A172 (cell line): ENCODE measurements around the gene ACBD6. TPM values are rescaled to one million over a fixed set of nuclear protein-coding genes. Genes with fewer than 3 reads are reported as not detected.
"Not testable (repeated sequence)": the region's sequence is repeated elsewhere in the genome, so short reads cannot be mapped to it uniquely, and the experiment has no call there.

Source experiments
- DNase-seq: peaks from one replicate; pipeline ENCODE4 v3.0.0-alpha.2; 2015; ENCODE audit warnings: low spot score
- total RNA-seq: library from RNA; depleted of rRNA; stranded (reverse); fragments of >200 nt; shearing (Covaris generic); gene quantifications from 2 replicates; pipeline ENCODE4 v1.2.3, GENCODE V29; 2014

ACBD6 gene
- total RNA-seq, 1 experiment from 2014 or later = 140 TPM

GRCh38 chr1:180415236-180415848 is 87.0 kb downstream of the ACBD6 start:
- no peak for DNase-seq

DNA sequence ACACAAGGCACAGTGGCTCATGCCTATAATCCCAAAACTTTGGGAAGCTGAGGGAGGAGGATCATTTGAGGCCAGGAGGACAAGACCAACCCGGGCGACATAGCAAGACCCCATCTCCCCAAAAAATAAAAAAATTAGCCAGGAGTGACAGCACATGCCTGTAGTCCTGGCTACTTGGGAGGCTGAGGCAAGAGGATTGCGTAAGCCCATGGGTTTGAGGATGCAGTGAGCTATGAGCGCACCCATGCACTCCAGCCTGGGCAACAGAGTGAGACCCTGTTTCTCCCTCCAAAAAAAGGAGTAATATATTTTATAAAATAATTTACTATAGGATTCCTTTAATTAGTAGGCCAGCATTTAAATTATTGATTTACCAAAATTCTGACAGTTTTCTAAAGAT is 89.8 kb downstream of the ACBD6 start:
- no peak for DNase-seq

DNA sequence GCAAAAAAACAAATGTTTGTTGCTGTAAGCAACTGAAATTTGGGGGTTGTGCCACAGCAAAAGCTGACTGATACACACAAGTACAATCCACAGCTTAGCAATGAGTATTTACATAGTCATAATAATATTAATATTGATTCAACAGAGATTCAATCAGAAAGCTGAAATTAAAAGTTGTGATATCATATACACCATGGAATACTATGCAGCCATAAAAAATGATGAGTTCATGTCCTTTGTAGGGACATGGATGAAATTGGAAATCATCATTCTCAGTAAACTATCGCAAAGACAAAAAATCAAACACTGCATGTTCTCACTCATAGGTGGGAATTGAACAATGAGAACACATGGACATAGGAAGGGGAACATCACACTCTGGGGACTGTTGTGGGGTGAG is 94.2 kb downstream of the ACBD6 start:
- DNase-seq = not testable (repeated sequence)

DNA sequence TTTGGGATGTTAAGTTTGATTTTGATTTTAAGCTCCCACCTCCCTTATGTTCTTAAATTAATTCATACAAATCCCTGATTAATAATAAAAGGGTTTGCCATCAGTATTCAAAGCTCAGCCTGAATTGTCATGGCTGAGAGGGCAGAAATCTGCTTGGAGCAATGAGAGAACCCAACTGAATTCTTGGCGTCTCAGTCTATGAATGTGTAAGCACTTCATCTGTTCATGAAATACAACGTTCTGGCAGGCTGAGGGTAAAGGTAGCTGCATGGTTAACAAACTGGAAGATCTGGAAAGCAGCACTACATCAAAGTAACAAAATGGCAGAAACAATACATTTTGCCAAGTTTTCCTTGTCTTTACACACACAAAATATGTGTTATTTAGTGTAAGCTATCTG is 95.3 kb downstream of the ACBD6 start:
- DNase-seq = no peak

DNA sequence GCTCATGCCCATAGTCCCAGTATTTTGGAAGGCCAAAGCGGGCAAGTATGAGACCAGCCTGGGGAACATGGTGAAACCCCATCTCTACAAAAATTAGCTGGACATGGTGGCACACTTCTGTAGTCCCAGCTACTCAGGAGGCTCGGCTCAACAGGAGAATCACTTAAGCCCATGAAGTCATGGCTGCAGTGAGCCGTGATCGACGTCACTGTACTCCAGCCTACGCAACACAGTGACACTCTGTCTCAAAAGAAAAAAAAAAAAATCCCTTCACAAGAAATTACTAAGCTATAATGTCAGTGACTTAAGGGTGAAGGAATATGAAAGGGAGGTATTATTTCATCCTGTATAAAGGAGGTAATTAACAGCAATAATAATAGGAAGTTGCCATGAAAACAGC is 99.8 kb downstream of the ACBD6 start:
- DNase-seq = no peak

- no peak for DNase-seq
These were observed 100.4 kb downstream of the ACBD6 start for GRCh38 chr1:180402001-180402400.

GRCh38 chr1:180397175-180397574 is 105.2 kb downstream of the ACBD6 start:
- no peak for DNase-seq

GRCh38 chr1:180392427-180393145 is 109.8 kb downstream of the ACBD6 start:
- DNase-seq = no peak

- no peak for DNase-seq
These were observed 110.4 kb downstream of the ACBD6 start for GRCh38 chr1:180392020-180392419.

- DNase-seq = no peak
These were observed 115.0 kb downstream of the ACBD6 start for GRCh38 chr1:180387413-180387812.

GRCh38 chr1:180386745-180387367 is 115.5 kb downstream of the ACBD6 start:
- DNase-seq = no peak

GRCh38 chr1:180385144-180385543 is 117.2 kb downstream of the ACBD6 start:
- DNase-seq = no peak

GRCh38 chr1:180384286-180385005 is 117.9 kb downstream of the ACBD6 start:
- DNase-seq = no peak

DNA sequence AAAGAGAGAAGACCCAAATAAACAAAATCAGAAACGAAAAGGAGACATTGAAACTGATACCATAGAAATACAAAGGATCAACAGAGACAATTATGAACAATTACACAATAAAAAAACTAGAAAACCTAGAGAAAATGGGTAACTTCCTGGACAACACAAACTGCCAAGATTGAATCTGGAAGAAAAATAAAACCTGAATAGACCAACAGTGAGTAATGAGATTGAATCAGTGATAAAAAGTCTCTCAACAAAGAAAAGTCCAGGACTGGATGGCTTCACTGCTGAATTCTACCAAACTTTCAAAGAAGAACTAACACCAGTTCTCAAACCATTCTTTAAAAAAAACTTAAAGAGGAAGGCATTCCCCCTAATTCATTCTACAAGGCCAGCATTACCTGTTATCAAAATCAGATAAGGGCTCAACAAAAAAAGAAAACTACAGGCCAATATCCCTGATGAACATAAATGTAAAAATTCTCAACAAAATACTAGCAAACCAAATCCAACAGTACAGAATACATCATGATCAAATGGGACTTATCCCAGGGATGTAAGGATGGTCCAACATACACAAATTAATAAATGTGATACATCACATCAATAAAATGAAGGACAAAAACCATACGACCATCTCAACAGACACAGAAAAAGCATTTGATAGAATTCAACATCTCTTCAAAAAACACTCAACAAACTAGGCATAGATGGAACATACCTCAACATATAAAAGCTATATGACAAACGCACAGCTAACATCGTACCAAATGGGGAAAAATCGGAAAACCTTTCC is 119.9 kb downstream of the ACBD6 start:
- DNase-seq = peak; percentile 52

DNA sequence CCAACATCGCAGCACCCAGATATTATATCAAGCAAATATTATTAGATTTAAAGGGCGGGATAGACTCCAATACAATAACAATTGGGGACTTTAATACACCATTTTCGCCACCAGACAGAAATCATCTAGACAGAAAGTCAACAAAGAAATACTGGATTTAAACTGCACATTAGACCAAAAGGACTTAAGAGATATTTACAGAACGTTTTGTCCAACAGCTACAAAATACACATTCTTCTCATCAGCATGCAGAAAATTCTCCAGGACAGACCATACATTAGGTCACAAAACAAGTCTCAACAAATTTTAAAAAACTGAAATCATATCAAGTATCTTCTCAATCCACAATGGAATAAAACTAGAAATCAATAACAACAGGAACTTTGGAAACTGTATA is 121.2 kb downstream of the ACBD6 start:
- DNase-seq = no peak

GRCh38 chr1:180380259-180381183 is 121.9 kb downstream of the ACBD6 start:
- no peak for DNase-seq

DNA sequence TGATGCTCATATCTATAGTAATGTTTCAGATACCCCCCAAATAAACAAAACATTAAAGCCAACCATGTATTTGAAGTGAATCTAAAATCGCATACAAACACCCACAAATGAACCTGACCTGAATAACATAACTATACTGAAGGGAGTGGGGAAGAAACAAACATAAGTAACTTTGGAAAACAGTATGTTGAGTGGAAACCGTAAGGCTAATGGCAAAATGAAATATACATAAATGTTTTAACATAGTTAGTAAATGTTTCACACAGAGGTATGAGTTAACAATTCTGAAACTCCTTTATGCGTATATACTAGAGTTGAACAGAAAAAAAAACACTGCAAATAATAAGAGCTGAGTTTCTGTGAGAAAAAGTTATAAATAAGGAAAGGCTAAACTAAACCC is 125.6 kb downstream of the ACBD6 start:
- DNase-seq = no peak

DNA sequence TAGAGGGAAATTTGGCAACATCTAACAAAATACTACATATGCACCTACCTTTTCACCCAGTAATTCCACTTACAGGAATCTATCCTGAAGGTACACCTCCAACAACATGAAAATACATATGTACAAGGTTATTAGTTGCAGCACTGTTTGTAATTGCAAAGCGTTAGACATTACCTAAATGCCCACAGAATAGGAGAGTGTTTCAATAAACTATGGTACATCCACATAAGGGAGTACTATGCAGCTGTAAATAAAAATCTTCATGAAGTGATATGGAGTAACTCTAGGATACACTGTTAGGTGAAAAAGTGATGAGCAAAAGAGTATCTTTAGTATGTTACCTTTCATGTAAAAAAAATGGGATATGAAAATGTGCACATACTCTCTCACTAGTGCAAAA is 126.1 kb downstream of the ACBD6 start:
- no peak for DNase-seq

GRCh38 chr1:180372728-180373127 is 129.6 kb downstream of the ACBD6 start:
- DNase-seq = no peak

DNA sequence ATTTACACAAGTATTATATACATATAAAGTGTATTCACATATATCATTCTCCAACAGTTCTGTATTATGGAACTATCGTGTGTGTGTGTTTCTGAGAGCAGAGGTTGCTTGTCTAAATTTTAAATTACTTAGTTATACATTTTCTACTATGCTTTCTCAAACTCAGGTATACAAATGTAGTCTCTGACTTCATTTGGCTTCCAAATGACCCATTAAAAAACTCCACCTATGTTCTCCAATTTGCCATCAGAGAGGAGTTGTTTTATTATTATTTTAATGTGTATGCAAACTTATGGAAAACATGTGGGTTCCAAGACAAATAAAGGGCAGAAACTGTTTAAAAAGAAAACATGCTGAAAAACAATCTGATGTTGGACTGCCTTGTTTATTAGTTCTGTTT is 131.8 kb downstream of the ACBD6 start:
- no peak for DNase-seq

DNA sequence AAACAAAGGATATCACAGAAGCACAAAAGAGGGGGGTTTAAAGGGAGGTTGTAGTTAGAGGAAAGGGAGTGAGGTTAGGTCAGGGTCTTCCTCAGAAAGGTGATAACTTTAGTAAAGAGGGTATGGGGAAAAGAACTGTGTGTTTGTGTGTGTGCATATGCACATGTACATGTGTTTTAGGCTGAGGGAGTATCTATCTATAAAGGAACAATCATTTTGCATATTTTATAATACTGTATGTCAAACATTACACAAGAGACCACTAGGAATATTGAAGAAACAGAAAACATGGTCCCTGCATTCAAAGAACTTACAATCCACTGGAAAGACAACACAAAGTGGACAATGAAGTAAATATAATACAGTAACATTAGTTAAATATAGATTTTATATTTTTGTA is 132.2 kb downstream of the ACBD6 start:
- no peak for DNase-seq
